BJ (cell line): Measurements from ENCODE around the gene FXYD2. TPM values are rescaled to one million over a fixed set of nuclear protein-coding genes. Genes with fewer than 3 reads are reported as not detected.

ENCODE experiments used
- CTCF ChIA-PET: fragments of 350-600 bp; formaldehyde crosslinking; extraction: SDS; loops from one replicate; lab custom pipeline; 2021; ENCODE audit warnings: antibody characterized with exemption, inconsistent platforms; lab: Yijun Ruan, JAX
- POLR2A ChIA-PET: fragments of 300-600 bp; sonication (Branson Sonifier 250); formaldehyde crosslinking; extraction: SDS; loops from one replicate; lab custom pipeline; 2021; ENCODE audit warnings: antibody characterized with exemption; lab: Charles Lee
- DNase-seq: peaks from one replicate; pipeline ENCODE4 v3.0.0-alpha.2; 2011; ENCODE audit warnings: low read depth
- H3K27me3 ChIP-seq: 2 replicates; pipeline ENCODE4 v1.6.0; 2011; ENCODE audit warnings: low read length; ENCODE audit not compliant: control insufficient read depth, insufficient read depth
- H3K36me3 ChIP-seq: 2 replicates; pipeline ENCODE4 v1.5.1; 2011; ENCODE audit warnings: low read length; ENCODE audit not compliant: control insufficient read depth, insufficient read depth
- H3K4me3 ChIP-seq: 2 replicates; pipeline ENCODE4 v1.5.1; 2011; ENCODE audit warnings: low read depth, mild to moderate bottlenecking, control low read depth, low read length
- polyA plus RNA-seq: library from polyadenylated mRNA; depleted of rRNA; stranded (reverse); fragments of >200 nt; gene quantifications from 2 replicates; pipeline ENCODE4 v1.2.3, GENCODE V29; 2011
- TF ChIP-seq, protein P1 (sequence below): IDR thresholded peaks from 2 replicates; pipeline ENCODE4 v1.5.1; 2011; ENCODE audit warnings: low read depth, mild to moderate bottlenecking, control low read depth, inconsistent platforms, low read length, moderate library complexity; ENCODE audit not compliant: insufficient read depth

The FXYD2 gene
- polyA plus RNA-seq, 1 experiment: not detected

DNA sequence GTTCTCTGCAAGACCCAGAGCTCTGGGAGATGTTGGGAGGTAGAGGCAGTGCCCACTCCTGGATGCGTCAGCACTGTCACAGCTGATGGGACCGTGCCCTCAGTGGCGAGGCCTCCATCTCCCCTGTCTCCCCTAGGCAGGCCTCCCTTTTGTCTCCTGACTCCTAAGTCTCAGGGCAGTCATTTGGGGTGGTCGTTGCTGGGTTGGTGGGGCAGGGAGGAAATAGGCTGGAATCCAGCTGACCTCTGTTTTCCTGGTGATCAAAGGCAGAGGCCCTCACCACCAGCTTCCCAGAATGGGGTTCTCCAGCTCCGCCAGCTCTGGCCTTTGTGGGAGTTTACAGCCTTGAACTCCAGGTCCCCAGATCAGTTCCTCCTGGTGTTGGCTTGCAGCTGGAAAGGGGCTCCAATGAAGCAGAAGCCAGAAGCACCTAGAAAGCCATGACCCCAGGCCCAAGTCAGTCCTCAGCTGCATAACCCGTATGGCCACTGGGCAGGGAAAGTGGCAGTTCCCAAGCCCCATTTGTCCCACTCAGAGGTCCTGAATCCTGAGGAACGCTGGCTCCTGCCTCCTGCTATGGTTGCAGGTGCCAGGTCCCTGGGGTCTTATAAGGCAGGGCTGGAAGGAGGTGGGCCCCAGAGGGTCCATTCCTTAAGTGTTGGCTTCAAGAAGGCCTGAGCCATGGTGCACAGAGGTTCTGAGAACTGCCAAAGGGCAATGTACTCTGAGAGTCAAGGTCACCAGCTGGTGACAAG lies 7.3 kb upstream of the FXYD2 start:
- TF ChIP-seq, protein P1, sequence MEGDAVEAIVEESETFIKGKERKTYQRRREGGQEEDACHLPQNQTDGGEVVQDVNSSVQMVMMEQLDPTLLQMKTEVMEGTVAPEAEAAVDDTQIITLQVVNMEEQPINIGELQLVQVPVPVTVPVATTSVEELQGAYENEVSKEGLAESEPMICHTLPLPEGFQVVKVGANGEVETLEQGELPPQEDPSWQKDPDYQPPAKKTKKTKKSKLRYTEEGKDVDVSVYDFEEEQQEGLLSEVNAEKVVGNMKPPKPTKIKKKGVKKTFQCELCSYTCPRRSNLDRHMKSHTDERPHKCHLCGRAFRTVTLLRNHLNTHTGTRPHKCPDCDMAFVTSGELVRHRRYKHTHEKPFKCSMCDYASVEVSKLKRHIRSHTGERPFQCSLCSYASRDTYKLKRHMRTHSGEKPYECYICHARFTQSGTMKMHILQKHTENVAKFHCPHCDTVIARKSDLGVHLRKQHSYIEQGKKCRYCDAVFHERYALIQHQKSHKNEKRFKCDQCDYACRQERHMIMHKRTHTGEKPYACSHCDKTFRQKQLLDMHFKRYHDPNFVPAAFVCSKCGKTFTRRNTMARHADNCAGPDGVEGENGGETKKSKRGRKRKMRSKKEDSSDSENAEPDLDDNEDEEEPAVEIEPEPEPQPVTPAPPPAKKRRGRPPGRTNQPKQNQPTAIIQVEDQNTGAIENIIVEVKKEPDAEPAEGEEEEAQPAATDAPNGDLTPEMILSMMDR: no peak
- ChIA-PET POLR2A (no interaction called here), CTCF (interaction anchor here (0.7 to 4.9 kb wide), 8 partner anchors 9 to 388 kb away, joined by 3 to 26 read pairs (median 10); no protein-coding TSS in a partner anchor)
- peaks cover 2% of the 10 kb centered on the region for H3K27me3 ChIP-seq
- no peak for DNase-seq
- no peak overlapping the region for H3K4me3 ChIP-seq
- H3K36me3 ChIP-seq: no peaks in the 10 kb centered on the region

GRCh38 chr11:117830674-117831351 lies 6.3 kb upstream of the FXYD2 start:
- Histone ChIP-seq H3K27me3 (peaks cover 2% of the 10 kb centered on the region), H3K4me3 (no peak overlapping the region), H3K36me3 (no peaks in the 10 kb centered on the region)
- ChIA-PET POLR2A (no interaction called here), CTCF (interaction anchor here (0.9 to 1.7 kb wide), 4 partner anchors 12 to 116 kb away, joined by 3 to 4 read pairs (median 4); no protein-coding TSS in a partner anchor)
- no peak for DNase-seq
- TF ChIP-seq, protein P1: no peak

- CTCF ChIA-PET: interaction anchor here (0.9 to 1.7 kb wide), 3 partner anchors 12 to 117 kb away, joined by 3 to 4 read pairs (median 4); no protein-coding TSS in a partner anchor
- no peak for DNase-seq
- POLR2A ChIA-PET: no interaction called here
- TF ChIP-seq, protein P1: no peak
- Histone ChIP-seq H3K27me3 (peaks cover 2% of the 10 kb centered on the region), H3K36me3 (no peaks in the 10 kb centered on the region), H3K4me3 (no peak overlapping the region)
These were observed 5.5 kb upstream of the FXYD2 start for GRCh38 chr11:117830072-117830471.

- no peak overlapping the region for H3K4me3 ChIP-seq
- DNase-seq: no peak
- CTCF ChIA-PET: interaction anchor here (1.7 to 2.9 kb wide), 2 partner anchors 12 to 118 kb away, joined by 4 to 24 read pairs; no protein-coding TSS in a partner anchor
These were observed 4.8 kb upstream of the FXYD2 start for GRCh38 chr11:117829369-117829725.

More at GRCh38 chr11:117829369-117829725, 4.8 kb upstream of the FXYD2 start:
- Histone ChIP-seq H3K27me3 (peaks cover 2% of the 10 kb centered on the region), H3K36me3 (no peaks in the 10 kb centered on the region)
- TF ChIP-seq, protein P1: no peak
- POLR2A ChIA-PET: no interaction called here
